Neural cell (in vitro differentiated cells): Measurements from ENCODE around the gene WDFY3.

Experiments
- CTCF ChIP-seq: fragments of 450-650 bp; IDR thresholded peaks from 2 replicates; pipeline ENCODE4 v1.5.1; 2014; ENCODE audit warnings: antibody characterized with exemption, mild to moderate bottlenecking, moderate library complexity; ENCODE audit not compliant: poor library complexity, severe bottlenecking
- MXI1 ChIP-seq: fragments of 450-650 bp; conservative IDR thresholded peaks from 2 replicates; pipeline ENCODE4 v1.6.1; 2014; ENCODE audit warnings: antibody characterized with exemption, mild to moderate bottlenecking; ENCODE audit not compliant: poor library complexity, severe bottlenecking
- REST ChIP-seq: IDR thresholded peaks from 2 replicates; pipeline ENCODE4 v1.6.1; 2012; ENCODE audit warnings: borderline replicate concordance

- TF ChIP-seq REST: no peak
- no peak for TF ChIP-seq CTCF
- no peak for TF ChIP-seq MXI1
These were observed 66.9 kb downstream of the WDFY3 start for GRCh38 chr4:84899616-84900015.
